ENCODE data around the gene TMEM234.

Gene TMEM234

DNA sequence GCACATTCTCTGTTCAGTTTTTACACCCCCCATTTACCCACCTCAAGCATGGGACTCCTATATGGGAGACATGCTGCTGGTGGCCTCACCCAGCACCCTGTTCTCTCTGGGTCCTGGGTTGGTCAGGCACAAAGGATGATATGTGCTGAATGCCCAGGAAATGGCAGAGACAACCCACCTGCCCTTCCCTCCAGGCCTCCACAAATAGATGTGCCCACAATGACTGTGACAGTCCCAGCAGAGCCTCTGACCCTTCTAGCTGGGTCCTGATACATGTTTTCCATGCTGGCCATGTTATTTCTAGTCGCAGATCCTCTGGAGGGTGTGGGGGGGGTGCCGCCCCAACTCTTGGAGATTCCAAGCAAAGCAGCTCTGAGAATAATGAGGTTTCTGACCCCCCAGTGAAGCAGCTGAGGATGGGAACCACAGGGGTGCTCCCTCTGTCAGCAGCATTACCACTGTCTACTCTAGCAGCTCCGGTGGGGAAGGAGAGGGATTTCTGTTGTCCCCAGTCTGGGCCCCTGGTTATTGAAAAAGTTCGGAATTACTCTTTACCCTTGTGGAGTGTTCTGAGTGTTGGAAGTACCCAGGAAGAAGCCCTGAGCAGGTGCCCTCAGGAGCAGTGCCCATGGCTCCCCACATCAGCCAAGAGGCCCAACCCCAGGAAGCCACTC lies 23.0 kb downstream of the TMEM234 start:
- peak; percentile 15 for DNase-seq

DNA sequence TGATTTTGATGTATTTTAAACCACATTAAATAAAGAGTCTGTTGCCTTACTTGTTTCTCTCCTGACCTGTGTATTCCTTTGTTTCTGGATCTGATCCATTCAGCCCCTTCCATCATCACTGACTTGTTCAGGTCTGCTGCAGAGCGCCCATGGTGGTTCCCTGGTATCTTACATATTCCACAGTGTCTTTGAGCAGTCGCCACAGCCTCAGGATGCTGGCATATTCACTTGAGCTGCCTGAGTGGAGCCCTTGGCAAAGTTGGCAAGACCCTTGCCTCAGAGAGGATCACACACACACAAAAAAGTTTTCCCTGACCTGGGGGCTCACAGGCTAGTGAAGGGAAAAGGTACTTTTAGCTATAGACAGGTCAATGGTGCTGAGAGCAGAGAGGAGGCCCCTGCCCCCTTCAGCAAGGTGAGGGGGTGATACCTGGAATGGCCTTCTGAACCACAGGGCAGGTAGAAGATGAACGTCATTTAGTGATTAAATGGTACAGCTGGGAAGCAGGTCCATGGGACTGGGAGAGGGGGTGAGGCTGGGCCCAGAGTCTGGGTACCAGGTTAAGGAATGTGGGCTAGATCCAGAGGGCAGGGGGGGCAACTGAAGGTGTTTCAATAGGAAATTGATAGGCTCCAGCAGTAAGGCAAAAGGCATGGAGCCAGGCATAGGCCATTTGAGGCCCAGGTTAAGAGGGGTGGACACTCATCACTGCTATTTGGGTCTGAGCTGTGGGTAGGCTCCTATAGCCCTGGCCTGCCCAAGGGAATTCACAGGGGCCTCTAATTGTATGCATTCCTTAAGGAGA lies 23.7 kb downstream of the TMEM234 start:
- DNase-seq, result peak; percentile 17

- no peak for DNase-seq
These were observed 24.3 kb downstream of the TMEM234 start for GRCh38 chr1:32197837-32198236.

GRCh38 chr1:32197074-32197473 lies 25.1 kb downstream of the TMEM234 start:
- DNase-seq, result no peak

DNA sequence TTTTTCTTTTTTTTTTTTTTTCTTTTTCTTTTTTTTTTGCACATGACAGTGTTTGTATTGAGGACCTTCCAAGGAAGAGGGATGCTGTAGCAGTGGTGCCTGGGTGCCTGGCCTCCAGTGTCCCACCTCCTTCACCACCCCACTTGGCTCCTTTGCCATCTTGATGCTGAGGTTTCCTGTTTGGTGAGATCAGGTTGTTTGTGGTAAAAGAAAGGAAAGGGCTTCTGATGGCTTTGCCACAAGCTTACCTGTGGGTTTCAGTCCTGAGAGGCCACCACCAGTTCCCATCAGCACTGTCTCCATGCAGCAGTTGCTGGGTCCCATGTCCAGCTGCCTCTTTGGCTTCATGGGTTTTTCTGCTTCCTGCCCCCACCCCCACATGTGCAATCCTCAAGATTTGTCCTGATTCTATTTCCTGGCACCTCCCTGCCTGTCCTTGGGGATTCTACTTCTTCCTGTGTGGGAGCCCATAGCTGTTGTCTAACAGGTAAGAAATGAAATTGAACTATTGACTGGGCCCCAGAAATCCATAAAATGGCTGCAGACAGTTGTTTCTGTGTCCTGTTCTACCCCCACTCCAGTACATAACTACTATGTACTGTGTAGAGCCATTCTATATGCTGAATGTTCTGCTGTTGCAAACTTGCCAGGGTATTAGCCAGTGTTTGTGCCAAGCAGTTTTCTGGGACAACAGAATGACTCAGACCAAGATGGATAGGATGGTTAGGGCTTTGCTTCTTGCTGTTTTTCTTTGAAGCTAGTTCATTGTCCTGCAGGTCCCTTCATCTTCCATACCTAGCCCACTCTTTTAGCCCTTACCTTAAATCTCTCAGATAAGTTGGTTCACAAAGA lies 26.0 kb downstream of the TMEM234 start:
- DNase-seq, result no peak

DNA sequence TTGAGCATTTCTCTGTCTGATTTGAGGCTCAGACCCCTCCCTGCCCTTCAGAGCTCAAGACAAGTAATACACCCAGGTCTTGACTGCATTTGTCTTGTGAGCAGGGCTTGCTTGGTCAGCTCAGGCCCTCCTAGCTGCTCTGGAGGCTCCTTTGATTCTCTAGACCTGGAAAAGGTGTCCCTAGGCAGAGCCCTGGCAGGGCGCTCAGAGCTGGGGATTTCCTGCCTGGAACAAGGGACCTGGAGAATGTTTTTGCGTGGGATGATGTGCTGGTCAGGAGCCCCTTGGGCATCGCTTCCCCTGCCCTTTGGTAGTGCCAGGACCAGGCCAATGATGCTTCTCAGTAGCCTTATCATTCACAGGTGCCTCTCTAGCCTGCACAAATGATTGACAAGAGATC lies 26.6 kb downstream of the TMEM234 start:
- DNase-seq, result no peak

DNA sequence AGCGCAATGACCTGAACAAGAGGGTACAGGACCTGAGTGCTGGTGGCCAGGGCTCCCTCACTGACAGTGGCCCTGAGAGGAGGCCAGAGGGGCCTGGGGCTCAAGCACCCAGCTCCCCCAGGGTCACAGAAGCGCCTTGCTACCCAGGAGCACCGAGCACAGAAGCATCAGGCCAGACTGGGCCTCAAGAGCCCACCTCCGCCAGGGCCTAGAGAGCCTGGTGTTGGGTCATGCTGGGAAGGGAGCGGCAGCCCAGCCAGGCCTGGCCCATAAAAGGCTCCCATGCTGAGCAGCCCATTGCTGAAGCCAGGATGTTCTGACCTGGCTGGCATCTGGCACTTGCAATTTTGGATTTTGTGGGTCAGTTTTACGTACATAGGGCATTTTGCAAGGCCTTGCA lies 27.2 kb downstream of the TMEM234 start:
- no peak for DNase-seq

GRCh38 chr1:32192220-32192948 lies 29.8 kb downstream of the TMEM234 start:
- DNase-seq, result no peak

GRCh38 chr1:32187850-32188249 lies 34.3 kb downstream of the TMEM234 start:
- no peak for DNase-seq

- no peak for DNase-seq
These were observed 35.7 kb downstream of the TMEM234 start for GRCh38 chr1:32186491-32186890.

DNA sequence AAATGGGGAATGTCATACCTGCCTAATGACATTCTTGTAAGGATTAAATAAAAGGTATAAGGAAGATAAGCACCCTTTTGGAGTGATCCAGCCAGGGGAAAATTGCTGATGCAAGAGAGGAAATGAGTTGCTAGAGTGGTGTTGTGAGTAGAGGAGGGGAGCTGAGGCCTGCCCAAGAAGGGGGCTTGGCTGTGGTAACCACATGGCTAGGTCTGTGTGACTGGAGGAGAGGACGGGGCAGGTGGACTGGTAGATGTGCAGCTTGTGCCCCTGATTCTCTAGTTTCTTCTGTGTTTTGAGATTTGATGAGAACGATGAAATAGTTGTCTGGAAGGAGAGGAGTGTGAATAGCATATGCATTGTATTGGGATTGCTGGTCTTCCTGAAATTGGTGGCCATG lies 36.1 kb downstream of the TMEM234 start:
- DNase-seq, result no peak

GRCh38 chr1:32184650-32185049 lies 37.5 kb downstream of the TMEM234 start:
- DNase-seq, result no peak

DNA sequence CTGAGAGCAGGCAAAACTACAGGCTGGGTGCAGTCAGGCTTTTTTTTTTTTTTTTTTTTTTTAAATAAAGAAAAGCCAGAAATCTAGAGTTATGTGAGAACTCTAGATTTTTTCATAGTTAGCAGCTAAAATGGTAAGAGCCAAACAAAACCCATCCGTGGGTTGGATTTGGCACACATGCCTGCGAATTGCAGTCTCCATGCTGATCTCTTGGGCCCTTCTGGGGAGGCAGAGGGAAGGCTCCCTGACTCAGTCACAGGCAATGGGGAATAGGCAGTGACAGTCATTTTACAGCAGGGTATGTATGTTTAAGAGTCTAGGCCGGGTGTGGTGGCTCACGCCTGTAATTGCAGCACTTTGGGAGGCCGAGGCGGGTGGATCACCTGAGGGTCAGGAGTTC lies 40.1 kb downstream of the TMEM234 start:
- DNase-seq, result no peak

DNA sequence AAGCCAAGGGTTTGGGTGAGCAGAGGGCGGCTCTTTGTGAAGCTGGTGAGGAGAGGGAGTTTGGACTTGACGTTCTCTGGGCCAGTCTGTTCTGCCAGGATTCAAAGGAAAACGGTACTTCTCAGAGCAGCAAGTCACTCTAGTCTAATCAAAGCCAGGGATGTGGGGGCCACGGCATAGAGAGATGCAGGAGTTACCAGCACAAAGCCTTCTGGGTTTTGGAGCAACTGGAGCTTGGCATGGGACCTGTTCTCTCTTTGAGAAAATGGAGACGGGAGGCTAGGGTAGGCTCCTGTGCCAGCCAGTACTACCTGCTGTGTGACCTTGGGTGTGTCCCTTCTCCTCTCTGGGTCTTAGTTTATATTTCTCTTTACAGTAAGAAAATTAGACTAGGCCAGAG lies 40.6 kb downstream of the TMEM234 start:
- no peak for DNase-seq

DNA sequence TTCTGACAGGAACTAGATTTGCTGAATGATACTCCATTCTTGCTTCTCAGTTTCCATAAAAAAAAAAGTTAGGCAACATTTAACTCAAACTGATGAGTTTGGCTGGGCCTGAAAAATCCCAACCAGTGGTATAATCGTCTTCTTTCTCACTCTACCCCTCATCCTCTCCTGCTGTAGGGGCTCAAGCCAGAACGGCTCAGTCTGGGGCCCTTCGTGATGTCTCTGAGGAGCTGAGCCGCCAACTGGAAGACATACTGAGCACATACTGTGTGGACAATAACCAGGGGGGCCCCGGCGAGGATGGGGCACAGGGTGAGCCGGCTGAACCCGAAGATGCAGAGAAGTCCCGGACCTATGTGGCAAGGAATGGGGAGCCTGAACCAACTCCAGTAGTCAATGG lies 41.1 kb downstream of the TMEM234 start:
- DNase-seq, result no peak

- peak; percentile 74 for DNase-seq
These were observed 41.7 kb downstream of the TMEM234 start for GRCh38 chr1:32180186-32181060.

- peak; percentile 97 for DNase-seq
These were observed 42.5 kb downstream of the TMEM234 start, which contains the start of gene TXLNA for GRCh38 chr1:32179443-32180185. Gene TXLNA, plus strand, starts transcription at chr1:32179675. Its CDS starts 671 bp downstream, at chr1:32180346.

GRCh38 chr1:32179193-32179442 lies 43.0 kb downstream of the TMEM234 start:
- no peak for DNase-seq

DNA sequence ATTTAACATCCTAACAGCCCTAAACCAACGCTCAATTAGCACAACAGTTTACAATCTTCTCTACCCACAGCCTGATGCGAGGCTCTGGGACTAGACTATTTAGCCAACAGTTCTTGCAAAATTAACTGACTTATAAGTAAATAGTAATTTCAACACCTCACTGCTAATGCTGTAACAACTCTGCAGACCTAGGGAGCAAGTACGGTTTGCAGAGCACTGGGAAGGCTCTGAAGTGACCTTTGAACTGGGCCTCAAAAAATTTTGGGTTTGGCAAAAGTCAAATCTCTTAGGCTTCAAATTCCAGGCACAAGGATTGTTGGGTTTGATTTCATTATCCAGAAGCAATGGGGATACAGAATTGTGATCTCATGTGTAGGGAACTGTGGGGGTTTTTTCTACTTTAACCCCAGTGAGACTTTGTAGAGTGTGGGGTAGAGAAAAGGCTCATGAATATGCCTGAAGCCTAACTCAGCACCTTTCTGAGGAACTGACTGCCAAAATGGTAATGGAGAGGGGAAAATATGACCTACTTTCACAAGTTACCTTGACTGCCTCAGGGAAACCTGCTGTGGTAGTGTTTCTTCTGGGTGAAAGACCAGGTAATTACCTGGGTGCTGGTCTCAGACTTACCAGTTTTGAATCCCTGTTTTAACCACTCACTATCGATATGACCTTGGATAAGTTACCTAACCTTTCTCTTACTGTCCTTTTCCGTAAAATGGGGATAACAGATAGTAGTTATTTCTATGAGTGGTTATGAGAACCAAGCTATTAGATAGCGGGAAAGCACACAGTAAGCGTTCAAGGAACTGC lies 43.6 kb downstream of the TMEM234 start:
- DNase-seq, result no peak

- DNase-seq, result no peak
These were observed 49.4 kb downstream of the TMEM234 start for GRCh38 chr1:32172621-32173245.

All from femur (tissue), 1 donor.